DMS53 (cell line): ENCODE measurements around the gene SLC6A6.
A peak's percentile ranks its signal among the peaks of the same experiment; 100 is the strongest.
"Not testable (repeated sequence)": the region's sequence is repeated elsewhere in the genome, so short reads cannot be mapped to it uniquely, and the experiment has no call there.

Experiments used
- DNase-seq: peaks from one replicate; lab custom pipeline; 2025; lab: John Stamatoyannopoulos, UW

Gene SLC6A6

GRCh38 chr3:14398797-14399106 is 3.7 kb upstream of the SLC6A6 start:
- no peak for DNase-seq

- no peak for DNase-seq
These were observed 608 bp upstream of the SLC6A6 start for GRCh38 chr3:14401692-14402303.

DNA sequence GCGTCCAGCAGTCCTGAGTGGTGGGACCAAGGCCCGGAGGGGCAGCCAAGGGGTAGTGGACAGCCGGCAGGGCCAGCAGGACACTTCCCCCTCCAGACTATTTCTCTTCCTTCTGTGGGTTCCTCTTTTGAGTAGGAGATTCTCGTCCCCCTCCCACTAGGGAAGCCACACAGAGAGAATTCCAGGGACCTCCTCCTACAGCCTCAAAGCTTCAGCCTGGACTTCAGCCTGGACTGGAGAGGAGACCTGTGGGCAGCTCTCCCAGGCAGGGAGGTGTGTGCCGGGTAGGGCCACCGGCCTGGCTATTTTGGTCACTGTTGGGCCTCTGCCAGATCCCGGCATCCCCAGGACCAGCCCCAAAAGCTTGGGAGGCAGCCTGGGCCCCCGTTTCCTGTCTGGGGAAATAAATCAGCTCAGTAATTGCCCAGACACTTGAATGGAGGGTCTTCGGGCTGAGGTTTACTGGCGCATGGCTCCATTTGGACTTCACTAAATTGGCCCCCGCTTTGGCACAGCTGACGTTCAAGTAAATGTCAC is 1.3 kb downstream of the SLC6A6 start:
- peak; percentile 17 for DNase-seq

DNA sequence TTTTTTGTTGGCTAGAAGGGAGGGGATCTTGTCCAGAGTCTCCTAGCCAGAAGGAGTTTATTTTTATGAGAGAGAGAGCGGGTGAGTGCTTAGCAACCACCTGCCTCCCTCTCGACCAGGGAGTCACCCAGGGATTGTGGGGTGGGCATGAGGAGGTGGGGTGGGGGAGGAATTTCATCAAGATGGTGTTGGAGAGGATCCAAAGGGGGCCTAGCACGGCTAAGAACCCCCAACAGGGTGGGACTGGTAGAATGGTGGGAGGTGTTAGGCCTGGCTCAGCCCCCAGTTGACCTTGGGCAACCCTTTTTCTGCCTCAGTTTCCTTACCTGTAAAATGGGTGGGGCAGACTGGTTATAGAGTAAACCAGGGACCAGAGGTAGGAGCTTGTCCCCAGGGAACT is 1.8 kb downstream of the SLC6A6 start:
- no peak for DNase-seq

- no peak for DNase-seq
These were observed 2.4 kb downstream of the SLC6A6 start for GRCh38 chr3:14404631-14405359.

GRCh38 chr3:14405360-14406238 is 3.2 kb downstream of the SLC6A6 start:
- peak; percentile 7 for DNase-seq

DNA sequence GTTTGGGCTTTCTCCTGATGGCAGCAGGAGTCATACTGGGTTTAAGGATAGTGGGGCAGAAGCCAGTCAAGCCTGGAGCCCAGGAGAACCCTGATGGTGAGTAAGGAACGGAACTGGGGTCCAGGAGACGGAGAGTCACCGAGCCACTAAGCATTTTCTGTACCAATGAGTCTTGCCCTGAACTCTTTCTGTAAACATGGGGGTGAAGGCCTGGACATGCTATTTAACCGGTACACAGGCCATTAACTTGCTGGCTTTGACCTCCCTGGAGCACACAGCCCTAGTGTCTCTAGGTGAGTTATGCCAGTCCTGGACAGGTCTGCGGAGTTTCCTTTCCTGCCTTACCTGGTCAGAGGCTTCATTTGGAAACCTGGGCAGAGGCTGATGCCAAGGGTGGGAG is 3.9 kb downstream of the SLC6A6 start:
- DNase-seq: no peak

- DNase-seq: no peak
These were observed 4.4 kb downstream of the SLC6A6 start for GRCh38 chr3:14406766-14407165.

DNA sequence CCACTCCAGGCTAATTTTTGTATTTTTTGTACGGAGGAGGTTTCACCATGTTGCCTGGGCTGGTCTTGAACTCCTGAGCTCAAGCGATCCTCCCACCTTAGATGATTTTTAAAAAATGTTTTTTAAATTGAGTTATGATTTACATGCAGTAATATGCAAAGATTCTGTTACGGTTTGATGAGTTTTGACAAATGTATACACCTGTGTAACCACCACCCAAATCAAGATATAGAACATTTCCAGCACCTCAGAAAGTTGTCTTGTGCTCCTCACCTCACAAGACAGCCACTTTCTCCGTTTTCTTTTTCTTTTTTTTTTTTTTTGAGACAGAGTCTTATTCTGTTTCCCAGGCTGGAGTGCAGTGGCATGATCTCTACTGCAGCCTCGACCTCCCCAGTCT is 4.8 kb downstream of the SLC6A6 start:
- DNase-seq: no peak

DNA sequence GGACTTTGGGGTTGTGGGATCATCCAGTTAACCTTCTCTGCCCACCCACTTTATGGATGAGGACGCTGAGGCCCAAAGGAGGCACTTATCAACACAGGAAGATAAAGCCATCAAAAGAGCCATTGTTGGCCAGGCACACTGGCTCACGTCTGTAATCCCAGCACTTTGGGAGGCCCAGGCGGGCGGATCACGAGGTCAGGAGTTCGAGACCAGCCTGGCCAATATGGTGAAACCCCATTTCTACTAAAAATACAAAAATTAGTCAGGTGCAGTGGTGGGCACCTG is 7.3 kb downstream of the SLC6A6 start:
- DNase-seq: not testable (repeated sequence)

DNA sequence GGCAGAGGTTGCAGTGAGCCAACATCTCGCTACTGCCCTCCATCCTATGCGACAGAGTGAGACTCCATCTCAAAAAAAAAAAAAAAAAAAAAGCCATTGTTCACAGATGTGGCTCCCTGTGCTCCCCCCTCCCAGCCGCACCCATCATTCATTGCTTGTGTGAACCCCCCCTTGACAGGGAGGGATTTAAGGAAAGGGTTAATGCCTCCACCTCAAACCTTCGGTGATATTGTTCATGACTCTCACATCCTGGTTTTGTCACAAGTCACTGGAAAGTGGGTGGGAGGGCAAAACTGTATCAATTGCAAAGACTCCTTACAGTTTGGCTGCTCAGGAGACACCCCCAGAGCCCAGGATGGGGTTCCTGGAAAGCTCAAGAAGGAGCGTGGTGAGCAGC is 7.7 kb downstream of the SLC6A6 start:
- no peak for DNase-seq

- DNase-seq: peak; percentile 51
These were observed 8.2 kb downstream of the SLC6A6 start for GRCh38 chr3:14410503-14411165.

DNA sequence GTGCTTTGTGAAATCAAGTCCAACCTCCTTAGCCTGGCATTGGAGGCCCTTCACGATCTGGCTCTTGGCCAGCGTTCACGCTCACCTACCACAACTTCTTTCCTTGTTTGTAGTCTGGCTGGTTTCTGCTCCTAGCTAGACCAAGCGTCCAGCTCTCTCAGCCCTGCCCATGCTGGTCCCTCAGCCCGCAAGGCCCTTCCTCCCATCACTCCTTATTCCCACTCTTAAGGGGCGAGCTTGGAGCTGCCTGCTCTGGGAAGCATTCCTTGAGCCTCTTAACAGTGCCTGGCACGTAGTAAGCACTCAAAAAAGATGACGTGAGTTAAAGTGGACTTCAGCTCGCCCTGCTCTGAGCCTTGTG is 8.7 kb downstream of the SLC6A6 start:
- DNase-seq: peak; percentile 27

DNA sequence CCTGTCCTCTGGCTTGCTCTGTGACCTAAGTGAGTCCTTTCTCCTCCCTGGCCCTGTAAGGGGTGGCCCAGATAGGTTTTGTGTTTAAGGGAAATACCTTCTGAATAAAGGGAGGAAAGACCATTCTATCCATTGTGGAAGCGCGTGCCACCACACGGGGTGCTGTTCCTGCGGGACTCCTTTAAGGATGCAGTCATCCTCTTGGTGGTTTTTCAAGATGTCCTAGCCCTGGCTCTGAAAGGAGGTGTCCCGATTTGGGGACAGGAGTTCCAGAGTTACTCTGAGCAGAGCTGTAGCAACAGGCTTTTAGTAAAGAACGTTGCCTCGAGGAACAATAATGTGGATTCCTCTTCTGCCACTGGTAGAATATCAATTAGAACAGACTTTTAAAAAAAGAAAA is 9.6 kb downstream of the SLC6A6 start:
- no peak for DNase-seq

GRCh38 chr3:14412831-14413380 is 10.5 kb downstream of the SLC6A6 start:
- DNase-seq: no peak

DNA sequence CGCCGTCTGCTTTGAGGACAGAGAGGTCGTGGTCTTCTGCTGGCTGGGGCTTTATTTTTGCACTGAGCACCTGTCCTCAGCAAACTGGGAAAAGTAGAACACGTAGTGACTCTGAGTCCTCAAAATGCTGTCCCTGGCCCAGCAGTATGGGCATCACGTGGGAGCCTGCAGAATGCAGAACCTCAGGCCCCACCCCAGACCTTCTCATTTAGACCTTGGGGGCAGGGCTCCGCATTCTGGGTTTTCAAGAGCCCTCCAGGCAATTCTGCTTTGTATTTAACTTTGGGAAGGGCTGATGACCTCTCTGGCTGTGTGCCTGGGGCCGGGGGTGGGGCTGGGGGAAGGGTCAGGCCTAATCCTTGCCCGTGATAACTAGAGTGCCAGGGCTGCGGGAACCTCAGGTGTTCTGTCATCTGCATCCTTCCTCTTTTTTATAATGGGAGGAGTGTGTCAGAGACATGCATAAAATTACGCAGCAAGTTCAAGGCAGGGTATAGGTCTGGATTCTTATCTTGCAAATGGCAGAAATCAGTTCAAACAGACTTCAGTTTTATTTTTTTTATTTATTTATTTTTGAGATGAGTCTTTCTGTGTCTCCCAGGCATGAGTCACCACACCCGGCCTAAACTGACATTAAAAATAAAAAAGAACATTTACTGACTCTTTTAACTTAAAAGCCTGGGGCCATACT is 11.1 kb downstream of the SLC6A6 start:
- DNase-seq: no peak

GRCh38 chr3:14414846-14415464 is 12.5 kb downstream of the SLC6A6 start:
- no peak for DNase-seq

DNA sequence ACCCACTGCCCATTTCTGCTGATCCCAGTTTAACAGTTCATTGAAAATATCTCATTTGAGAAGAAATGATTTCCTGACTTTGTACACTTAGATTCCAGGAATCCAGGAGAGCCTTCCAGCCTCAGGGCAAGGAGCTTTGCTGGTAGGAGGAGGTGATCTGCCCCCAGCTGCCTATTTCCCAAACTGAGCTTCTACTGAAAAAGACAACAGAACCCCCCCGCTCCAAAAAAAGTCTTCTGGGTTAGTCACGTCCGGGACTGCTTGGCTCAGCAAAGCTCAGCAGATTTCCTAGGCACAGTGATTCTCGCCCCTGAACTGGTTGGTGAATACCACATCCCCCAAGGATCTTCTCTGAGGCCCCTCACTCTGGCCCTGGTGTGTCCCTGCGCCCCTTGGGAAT is 13.1 kb downstream of the SLC6A6 start:
- no peak for DNase-seq

- DNase-seq: no peak
These were observed 14.0 kb downstream of the SLC6A6 start for GRCh38 chr3:14416453-14416852.

DNA sequence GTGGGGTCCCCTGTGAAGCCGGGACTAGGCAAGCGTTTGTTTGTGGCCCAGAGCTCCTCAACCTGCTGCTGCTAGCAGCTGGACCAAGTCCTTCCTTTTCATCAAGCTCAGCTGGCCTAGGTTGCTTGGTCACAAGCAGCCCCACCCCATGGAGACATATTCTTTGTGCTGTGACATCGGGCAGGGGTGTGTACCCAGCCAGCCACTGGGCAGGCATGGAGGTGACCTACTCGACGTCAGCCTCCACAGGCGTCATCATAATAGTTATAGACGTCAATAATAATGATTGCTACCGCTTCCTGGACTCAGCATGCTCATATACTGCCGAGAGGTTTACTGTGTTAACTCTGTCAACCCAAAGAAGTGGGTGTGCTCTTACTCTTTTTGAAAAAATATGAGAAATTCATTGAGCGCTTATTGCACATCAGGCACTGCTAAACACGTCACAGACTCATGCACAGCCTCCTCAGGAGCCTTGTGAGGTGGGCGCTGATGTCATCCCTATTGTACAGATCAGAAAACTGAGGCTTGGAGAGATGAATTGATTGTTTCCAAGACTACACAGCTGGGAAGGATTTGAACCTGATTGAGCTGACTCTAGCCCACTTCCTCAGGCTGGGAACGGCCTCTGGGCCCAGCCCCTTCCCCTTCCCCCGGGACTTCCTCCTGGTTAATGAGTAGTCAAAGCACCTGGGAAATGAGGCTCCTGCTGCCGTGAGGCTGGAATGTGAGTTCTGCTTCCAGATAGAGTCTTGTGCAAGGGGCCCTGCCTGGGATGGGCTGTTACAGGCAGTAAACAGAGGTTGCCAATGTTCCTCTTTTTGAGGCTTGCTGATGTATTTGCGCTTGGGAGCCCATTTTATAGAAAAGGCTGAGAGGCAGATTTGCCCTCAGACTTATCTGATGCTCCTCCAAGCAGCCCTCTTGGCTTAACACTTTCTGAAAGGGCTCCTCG is 16.2 kb downstream of the SLC6A6 start:
- DNase-seq: peak; percentile 42
